Aortic smooth muscle cell (primary cell): ENCODE results near the gene CORO6. TPM values are rescaled to one million over a fixed set of nuclear protein-coding genes. Genes with fewer than 3 reads are reported as not detected.

Experiments used
- total RNA-seq: library from RNA; depleted of rRNA; stranded (reverse); fragments of >200 nt; gene quantifications from 2 replicates; pipeline ENCODE4 v1.2.3, GENCODE V29; 2014

CORO6 gene
- 2.9 and 7.0 TPM in 2 replicates for total RNA-seq

DNA sequence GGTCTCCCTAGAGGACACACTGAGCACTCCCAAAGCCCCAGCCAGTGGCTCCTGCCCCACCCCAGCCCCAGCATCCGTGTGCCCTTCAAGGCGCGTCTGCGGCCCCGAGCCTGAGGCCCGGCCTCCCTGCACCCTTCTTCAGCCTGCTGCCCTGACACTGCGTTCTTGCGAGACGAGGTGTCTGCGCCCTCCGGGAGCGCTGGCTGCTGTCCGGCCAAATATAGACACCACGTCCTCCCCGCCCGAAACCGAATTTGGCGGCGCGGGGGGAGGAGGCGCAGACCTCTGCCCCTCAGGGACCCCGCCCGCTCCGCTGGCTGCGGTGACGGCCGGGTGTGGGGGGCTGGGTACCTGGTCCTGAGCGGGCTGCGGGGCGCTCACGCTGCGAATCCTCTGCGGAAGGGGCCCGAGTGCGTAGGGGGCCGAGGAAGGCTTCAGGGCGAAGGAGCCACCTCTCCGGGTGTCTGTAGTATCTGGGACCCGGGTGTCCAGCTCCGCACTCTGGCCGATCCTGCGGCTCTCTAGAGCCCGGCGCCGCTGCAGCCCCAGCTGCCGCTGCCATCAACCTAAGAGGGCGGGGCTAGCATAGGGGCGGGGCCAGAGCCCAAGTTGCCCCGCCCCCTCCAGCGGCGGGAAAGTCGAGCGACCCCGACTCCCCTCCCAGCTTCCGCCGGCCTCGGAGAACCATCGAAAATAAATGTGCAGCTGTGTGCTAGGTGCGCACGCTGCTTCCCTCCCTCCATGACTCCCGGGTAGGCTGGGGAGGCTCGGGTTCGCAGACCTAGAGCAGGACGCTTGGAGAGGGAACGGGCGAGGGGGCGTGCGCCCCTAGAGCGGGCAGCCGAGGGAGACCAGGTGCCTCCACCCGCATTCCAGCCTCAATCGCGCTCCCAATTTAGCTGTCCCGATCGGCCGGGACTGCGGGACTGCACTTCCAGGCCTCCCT lies at the start of gene CORO6:
Gene CORO6, minus strand, starts transcription at position 576 of the 946 bp plus-strand sequence. CDS start 1,491 bp downstream, outside the sequence.

DNA sequence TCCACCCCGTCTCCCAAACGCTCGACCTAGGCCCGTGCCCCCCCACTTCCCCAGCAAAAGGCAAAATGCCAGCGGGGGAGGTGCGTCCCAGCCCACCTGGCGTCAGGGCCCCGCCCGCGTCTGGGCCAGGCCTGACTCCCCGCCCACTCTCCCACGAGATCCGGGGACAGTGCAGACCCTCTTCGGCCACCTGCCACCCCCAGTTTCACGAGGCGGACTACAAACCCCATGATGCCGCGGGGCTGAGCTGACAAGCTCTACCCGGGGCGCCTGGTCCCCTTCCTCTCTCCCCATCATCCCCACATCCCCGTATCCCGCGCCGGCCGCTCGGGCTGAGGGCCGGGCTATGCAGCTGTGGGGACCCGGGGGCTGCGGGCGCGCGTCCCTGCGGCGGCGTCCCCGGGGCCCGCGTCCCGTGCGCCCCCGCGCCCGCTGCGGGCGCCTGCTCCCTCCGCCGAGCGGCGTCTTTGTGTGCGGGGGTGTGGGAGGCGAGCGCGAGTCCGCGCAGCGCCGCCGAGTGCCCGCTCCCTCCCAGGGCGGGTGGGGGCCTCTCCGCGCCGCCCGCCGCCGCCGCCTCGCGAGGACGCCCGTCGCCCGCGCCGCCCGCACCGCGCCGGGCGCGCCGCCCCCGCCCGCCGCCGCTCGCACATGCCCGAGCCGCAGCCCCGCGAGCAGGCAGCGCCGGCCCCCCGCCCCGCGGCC lies 29.7 kb downstream of the CORO6 start, which contains the start of gene ANKRD13B:
Gene ANKRD13B, plus strand, starts transcription at position 283 of the 702 bp plus-strand sequence. CDS start 490 bp downstream, outside the sequence.

DNA sequence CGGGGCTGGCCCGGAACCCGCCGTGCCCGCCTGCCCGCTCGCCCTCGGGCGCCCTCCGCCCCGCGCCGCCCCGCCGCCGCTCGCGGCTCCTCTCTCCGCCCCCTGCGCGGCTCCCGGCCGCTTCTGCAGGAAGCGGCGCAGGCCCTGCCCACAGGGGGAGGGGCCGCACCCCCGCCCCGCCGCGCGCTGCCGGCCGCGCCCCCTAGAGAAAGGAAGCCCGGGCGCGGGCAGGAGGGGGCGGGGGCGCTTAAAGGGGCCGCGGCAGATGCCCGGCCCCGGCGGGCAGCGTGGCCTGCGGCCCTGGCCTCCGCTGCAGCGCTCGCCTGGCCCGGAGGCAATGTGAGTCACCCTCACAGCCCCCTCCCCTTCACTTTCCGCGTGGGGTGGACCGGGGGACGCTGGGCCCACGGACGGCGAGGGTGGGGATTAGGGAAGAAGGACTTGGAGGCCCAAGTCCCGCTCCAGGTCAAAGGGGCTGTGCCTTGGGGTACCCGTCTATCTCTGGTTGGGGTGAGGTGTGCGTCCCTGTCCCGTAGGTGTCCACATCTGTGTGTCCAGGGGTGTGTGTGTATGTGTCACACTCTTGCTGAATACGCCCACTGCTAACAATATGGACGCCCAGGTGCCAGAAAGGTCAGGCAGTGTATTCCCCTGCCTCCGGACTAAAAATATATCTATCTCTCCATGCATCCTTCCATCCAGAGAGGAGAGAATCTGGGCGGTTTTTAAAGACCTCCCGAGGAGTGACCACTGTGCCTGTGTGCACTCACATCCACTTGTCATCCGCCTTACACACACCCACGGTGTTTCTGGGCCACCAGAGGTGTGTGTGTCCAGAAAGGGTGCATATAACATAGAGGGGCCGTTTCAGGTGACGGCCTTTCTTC lies 32.9 kb downstream of the CORO6 start, which contains the start of gene GIT1:
Gene GIT1, minus strand, starts transcription at position 125 of the 887 bp plus-strand sequence. CDS start 270 bp downstream, outside the sequence.

DNA sequence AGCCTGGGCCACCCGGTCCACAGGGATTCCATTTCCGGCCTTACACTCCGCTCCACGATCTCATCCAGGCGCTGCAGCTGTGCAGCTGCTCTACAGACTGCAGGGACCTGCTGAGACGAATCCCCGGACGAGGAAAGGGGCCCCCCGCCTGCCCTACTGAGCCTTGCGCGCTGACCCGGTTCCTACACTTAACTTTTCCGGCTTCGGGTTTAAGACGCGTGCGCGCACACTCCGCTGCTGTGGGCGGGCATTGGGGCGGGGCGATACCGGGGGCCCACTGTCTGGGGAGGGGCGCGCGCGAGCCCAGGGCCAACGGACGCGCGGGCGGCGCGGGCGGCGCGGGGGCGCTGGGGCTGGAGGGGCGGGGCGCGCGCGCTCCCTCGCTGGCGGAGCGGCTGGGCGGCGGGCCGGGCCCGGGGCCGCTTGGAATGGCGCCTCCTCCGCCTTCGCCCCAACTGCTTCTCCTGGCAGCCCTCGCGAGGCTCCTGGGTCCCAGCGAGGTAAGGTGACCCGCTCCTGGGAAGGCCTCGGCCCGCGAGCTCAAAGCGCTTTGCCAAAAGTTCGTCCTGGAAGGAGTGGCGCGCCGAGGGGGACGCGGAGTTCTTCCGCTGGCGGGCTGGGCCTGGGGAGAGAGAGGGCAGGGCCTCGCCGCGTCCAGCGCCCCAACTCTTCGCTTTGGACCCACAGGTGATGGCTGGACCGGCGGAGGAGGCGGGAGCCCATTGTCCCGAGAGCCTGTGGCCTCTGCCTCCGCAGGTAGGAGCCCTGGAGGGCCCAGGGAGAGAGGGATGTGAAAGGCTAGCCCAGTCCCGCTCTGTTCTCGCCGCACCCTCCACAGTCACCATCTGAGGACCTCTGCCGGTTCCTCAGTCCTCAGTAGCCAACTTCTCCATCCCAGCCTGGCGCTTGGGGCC lies 54.1 kb downstream of the CORO6 start, which contains the start of gene TP53I13:
Gene TP53I13, plus strand, starts transcription at position 371 of the 914 bp plus-strand sequence. Its CDS starts 58 bp downstream, at position 429.

DNA sequence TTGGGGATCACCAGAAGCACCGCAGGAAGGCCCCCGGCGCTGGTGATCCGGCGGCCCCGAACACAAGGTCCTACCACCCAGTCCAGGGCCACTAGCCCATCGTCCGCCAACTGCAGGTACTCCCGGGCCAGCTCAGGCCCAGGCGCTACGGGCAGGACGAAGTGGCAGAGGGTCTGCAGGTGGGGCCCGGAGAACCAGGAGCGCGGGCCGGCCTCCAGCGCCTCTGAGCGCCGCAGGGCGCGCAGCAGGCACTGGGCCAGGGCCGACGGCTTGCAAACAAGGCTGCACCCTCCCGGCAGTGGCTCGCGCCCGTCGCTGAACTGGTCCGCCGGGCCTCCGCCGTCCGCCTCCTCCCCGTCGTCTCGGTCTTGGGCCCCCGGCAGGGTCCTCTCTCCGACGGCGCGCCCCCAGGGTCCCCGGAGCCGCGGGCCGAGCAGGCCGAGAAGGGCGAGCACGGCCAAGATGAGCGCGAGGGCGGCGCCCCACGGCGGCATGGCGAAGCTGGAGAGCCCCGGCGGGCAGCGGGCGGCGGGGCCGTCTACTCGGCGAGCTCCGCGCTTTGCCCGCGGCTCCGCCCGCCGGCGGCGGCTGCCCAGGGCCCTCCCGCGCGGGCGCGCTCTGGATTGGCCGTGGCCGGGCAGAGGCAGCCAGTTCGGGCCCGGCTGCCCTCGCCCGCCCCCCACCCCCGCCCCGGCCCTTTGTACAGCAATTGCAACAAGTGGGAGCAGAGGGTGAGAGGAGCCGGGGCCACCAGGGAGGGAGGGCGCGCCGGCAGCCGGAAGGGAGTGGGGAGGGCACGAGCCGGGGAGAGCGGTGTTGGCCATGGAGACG lies 56.0 kb downstream of the CORO6 start, which contains the start of gene ABHD15:
Gene ABHD15, minus strand, starts transcription at position 565 of the 831 bp plus-strand sequence. Its CDS starts 71 bp downstream, at position 494.

Other genes starting within 250 kb of the CORO6 start
- gene TAOK1, start 232.5 kb downstream of the CORO6 start, total RNA-seq = 57.9 and 61.3 TPM in 2 replicates
- 7.6 and 8.5 TPM in 2 replicates for gene ABHD15, start 55.9 kb downstream of the CORO6 start, total RNA-seq
- gene TP53I13, start 54.2 kb downstream of the CORO6 start, total RNA-seq = 33.9 and 39.0 TPM in 2 replicates
- gene GIT1, start 33.3 kb downstream of the CORO6 start, total RNA-seq = 24.2 TPM in 2 replicates
- 3.7 and 4.1 TPM in 2 replicates for gene ANKRD13B, start 29.8 kb downstream of the CORO6 start, total RNA-seq